MCF 10A (cell line): Measurements from ENCODE around the gene NDUFV3. TPM values are rescaled to one million over a fixed set of nuclear protein-coding genes. Genes with fewer than 3 reads are reported as not detected.

Source experiments
- Bru-seq: library from RNA; stranded (reverse); fragments of 400-500 nt; gene quantifications from one replicate; lab custom pipeline; 2021; lab: Mats Ljungman, UMichigan
- BruChase-seq, 2 experiments: library from RNA; stranded (reverse); fragments of 400-500 nt; gene quantifications; one replicate each; lab custom pipeline; 2021; lab: Mats Ljungman, UMichigan
- BruUV-seq: library from RNA; stranded (reverse); fragments of 400-500 nt; replicated peaks from 2 replicates; lab custom pipeline; 2021; lab: Mats Ljungman, UMichigan
- CTCF ChIA-PET: fragments of 300-600 bp; sonication (Branson Sonifier 250); formaldehyde crosslinking; extraction: SDS; loops from one replicate; lab custom pipeline; 2021; ENCODE audit warnings: antibody characterized with exemption, inconsistent platforms; lab: Yijun Ruan, JAX
- POLR2A ChIA-PET: fragments of 300-600, 350-650 bp; sonication (Branson Sonifier 250); formaldehyde crosslinking; extraction: SDS; loops from one replicate; lab custom pipeline; 2020; ENCODE audit warnings: antibody characterized with exemption, inconsistent platforms; lab: Yijun Ruan, JAX
- DNase-seq: peaks from one replicate; pipeline ENCODE4 v3.0.0-alpha.2; 2018; ENCODE audit not compliant: unreplicated experiment
- H3K27ac Mint-ChIP-seq: one replicate; pipeline ENCODE4 v1.8.0; 2022; ENCODE audit warnings: mild to moderate bottlenecking, low read depth, mixed read lengths; ENCODE audit not compliant: unreplicated experiment
- H3K27me3 Mint-ChIP-seq: one replicate; pipeline ENCODE4 v1.8.0; 2022; ENCODE audit warnings: mixed read lengths; ENCODE audit not compliant: insufficient read depth, unreplicated experiment
- H3K36me3 Mint-ChIP-seq: one replicate; pipeline ENCODE4 v1.8.0; 2022; ENCODE audit warnings: mild to moderate bottlenecking, moderate library complexity, mixed read lengths; ENCODE audit not compliant: insufficient read depth, unreplicated experiment
- H3K4me1 Mint-ChIP-seq: one replicate; pipeline ENCODE4 v1.8.0; 2022; ENCODE audit warnings: mixed read lengths; ENCODE audit not compliant: insufficient read depth, unreplicated experiment
- H3K4me3 Mint-ChIP-seq: one replicate; pipeline ENCODE4 v1.8.0; 2022; ENCODE audit warnings: mild to moderate bottlenecking, moderate library complexity, mixed read lengths; ENCODE audit not compliant: unreplicated experiment
- H3K9me3 Mint-ChIP-seq: one replicate; pipeline ENCODE4 v1.8.0; 2022; ENCODE audit warnings: mixed read lengths; ENCODE audit not compliant: unreplicated experiment
- CTCF ChIP-seq: fragments of 200-600 bp; IDR thresholded peaks from one replicate; pipeline ENCODE4 v1.8.0; 2022; ENCODE audit warnings: antibody characterized with exemption, mild to moderate bottlenecking; ENCODE audit not compliant: unreplicated experiment
- intact Hi-C: fragments of 100-400 bp; cut with micrococcal nuclease; formaldehyde crosslinking; loops from 2 replicates; pipeline ENCODE4 v1.14.1; 2022
- long read RNA-seq: library from polyadenylated mRNA; stranded (forward); transcript quantifications from one replicate; pipeline ENCODE4 v2.0.0, GENCODE V29; 2022
- total RNA-seq: library from RNA; stranded (reverse); gene quantifications from 2 replicates; pipeline ENCODE4 v1.2.3, GENCODE V29; 2022

Gene NDUFV3
- total RNA-seq (70.0 and 79.7 TPM in 2 replicates), Bru-seq, nascent RNA (percentile 87 among the genes with signal in this experiment), BruChase-seq, experiment 1, labeled RNA remaining after a 6-hour chase (percentile 93 among the genes with signal in this experiment), BruChase-seq, experiment 2, labeled RNA remaining after a 2-hour chase (percentile 93 among the genes with signal in this experiment)
- long read RNA-seq, full-length matches to known transcripts = 180 of 203 reads
- long read RNA-seq, partial matches to known transcripts = 6 of 203 reads
- long read RNA-seq, other reads (novel, unspliced or antisense) = 17 of 203 reads

GRCh38 chr21:42892931-42893755, at the start of gene NDUFV3:
Gene NDUFV3 (plus strand): TSS chr21:42893309. CDS start chr21:42893334, 25 bp downstream.
- no peak for TF ChIP-seq CTCF
- CTCF ChIA-PET = interaction anchor here (0.5 to 0.9 kb wide), 2 partner anchors 15 to 95 kb away, joined by 3 to 4 read pairs; no protein-coding TSS in a partner anchor
- H3K9me3 Mint-ChIP-seq = no peaks in the 10 kb centered on the region
- no TSS peak for BruUV-seq
- peaks cover 39% of the 10 kb centered on the region for H3K36me3 Mint-ChIP-seq
- POLR2A ChIA-PET = interaction anchor here (0.5 to 7.6 kb wide), 26 partner anchors 10 to 896 kb away, joined by 3 to 105 read pairs (median 4); partner anchors contain the start of genes PKNOX1 and WDR4
- H3K4me1 Mint-ChIP-seq = peaks cover 6% of the 10 kb centered on the region
- peak within 1 kb of the TSS; percentile 96 for H3K27ac Mint-ChIP-seq
- peak within 1 kb of the TSS; percentile 82 for H3K4me3 Mint-ChIP-seq
- intact Hi-C loops = loop anchor here (5.0 to 10.0 kb wide), 2 partner anchors 62 to 754 kb away; no protein-coding TSS in a partner anchor
- no peaks in the 10 kb centered on the region for H3K27me3 Mint-ChIP-seq
- peak; percentile 99 for DNase-seq

GRCh38 chr21:42844411-42845113, 48.5 kb upstream of the NDUFV3 start:
- POLR2A ChIA-PET = no interaction called here
- peaks cover 73% of the 10 kb centered on the region for H3K36me3 Mint-ChIP-seq
- no peaks in the 10 kb centered on the region for H3K4me1 Mint-ChIP-seq
- no peak overlapping the region for H3K4me3 Mint-ChIP-seq
- no peaks in the 10 kb centered on the region for H3K9me3 Mint-ChIP-seq
- no TSS peak for BruUV-seq
- intact Hi-C loops = no loop called here
- TF ChIP-seq CTCF = no peak
- H3K27me3 Mint-ChIP-seq = no peaks in the 10 kb centered on the region
- H3K27ac Mint-ChIP-seq = peak overlapping the region; percentile 14
- CTCF ChIA-PET = interaction anchor here (1.3 kb wide), 1 partner anchor 252 kb away, joined by 3 read pairs; no protein-coding TSS in a partner anchor
- DNase-seq = no peak

- ChIA-PET CTCF (no interaction called here), POLR2A (no interaction called here)
- no peaks in the 10 kb centered on the region for H3K9me3 Mint-ChIP-seq
- no peak overlapping the region for H3K27ac Mint-ChIP-seq
- H3K4me3 Mint-ChIP-seq = no peak overlapping the region
- no TSS peak for BruUV-seq
- no peaks in the 10 kb centered on the region for H3K27me3 Mint-ChIP-seq
- TF ChIP-seq CTCF = no peak
- no peak for DNase-seq
- intact Hi-C loops = no loop called here
- peaks cover 78% of the 10 kb centered on the region for H3K36me3 Mint-ChIP-seq
- no peaks in the 10 kb centered on the region for H3K4me1 Mint-ChIP-seq
These were observed 47.7 kb upstream of the NDUFV3 start for GRCh38 chr21:42845296-42845965.
